ENCODE results near the gene PANX1.

GRCh38 chr11:94117197-94117574, 11.5 kb upstream of the PANX1 start:
- TF ChIP-seq CTCF (IDR thresholded peaks at IDR 0.05) (no peak), SIN3A (IDR thresholded peaks at IDR 0.05; ENCODE audit: borderline replicate concordance, insufficient read depth, low read depth, low read length) (no peak), POLR2AphosphoS5 (IDR thresholded peaks at IDR 0.05; ENCODE audit: low read depth, low read length) (no peak), REST (IDR thresholded peaks at IDR 0.05; ENCODE audit: insufficient read depth in 1 of 2, low read depth in 2 of 2, low read length in 1 of 2) (no peak), TCF7L2 (IDR thresholded peaks at IDR 0.05; ENCODE audit: low read depth, low read length) (no peak)
